Measurements from ENCODE around the gene FXR2. TPM values are rescaled to one million over a fixed set of nuclear protein-coding genes. Genes with fewer than 3 reads are reported as not detected.

Gene FXR2
- polyA plus RNA-seq, 5 donors, result 33.0 to 43.8 (median 38.6) TPM

GRCh38 chr17:7555320-7555948 lies 59.3 kb downstream of the FXR2 start:
- no peak for DNase-seq

DNA sequence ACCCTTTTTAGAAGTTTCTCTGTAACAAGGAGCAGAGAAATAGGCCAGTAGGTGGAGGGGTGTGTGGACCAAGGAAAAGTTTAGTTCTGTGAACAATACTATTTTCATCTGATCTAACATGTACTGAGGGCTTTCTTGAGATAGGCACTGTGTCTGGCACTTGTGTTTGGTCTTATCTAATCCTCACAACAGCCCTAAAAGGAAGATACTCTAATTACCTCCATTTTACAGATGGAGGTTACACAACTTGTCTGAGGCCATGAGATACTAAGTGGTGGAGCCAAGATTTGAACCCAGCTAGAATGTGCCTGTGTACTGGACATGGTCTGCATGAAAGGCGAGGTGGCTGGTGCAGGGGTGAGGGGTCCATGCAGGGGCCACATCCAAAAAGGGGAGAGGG lies 61.3 kb downstream of the FXR2 start:
- DNase-seq, result no peak

- DNase-seq, result no peak
Observed at GRCh38 chr17:7552621-7553051, 62.1 kb downstream of the FXR2 start.

- no peak for DNase-seq
Observed at GRCh38 chr17:7551396-7551795, 63.3 kb downstream of the FXR2 start.

DNA sequence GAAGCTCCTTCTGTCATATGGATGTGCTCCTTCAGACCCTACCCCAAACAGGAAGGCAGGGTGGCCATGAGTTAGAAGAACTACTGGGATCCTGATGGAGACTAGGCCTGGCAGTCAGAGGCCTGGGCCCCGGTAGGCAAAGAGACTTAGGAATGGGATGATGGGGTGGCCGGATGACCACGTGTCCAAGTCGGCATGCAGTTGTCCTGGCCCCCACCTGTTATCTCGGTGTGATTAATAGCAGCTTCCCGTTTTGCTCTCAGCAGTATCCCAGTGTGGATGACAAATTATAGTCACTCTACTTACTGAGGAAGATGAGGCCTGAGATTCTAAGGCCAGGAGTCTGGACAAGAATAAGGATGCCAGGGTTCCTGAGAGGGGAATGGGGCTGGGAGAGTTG lies 64.4 kb downstream of the FXR2 start:
- DNase-seq, result no peak

DNA sequence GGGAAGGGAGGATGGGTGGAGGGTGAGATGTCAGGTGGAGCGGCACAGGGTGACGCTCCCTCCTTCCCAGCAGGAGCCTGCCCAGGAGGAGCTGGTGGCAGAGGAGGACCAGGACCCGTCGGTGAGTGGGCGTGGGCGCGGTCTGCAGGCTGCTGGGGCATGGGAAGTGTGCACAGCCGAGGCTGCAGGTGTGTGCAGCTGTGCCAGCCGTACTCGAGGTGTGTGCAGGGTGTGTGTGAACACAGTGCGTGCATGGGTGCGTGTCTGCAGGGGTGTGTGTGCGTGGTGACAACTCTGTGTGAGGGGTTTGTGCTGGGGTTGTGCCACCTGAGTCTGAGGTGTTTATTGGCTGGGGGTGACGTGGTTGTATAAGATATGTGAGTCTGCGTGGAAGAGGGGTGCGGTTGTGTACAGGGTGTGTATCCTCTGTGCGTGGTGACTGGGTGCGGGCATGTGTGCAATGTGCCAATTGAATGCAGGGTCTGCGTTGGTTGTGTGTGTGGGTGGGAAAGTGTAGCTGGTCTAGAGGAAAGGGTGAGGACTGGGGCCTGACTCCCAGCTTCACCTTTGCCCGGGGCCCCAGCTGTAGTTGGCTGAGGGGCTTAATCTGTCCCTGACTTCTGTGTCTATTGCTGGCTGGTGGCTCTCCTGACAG lies 65.2 kb downstream of the FXR2 start:
- DNase-seq, result no peak

DNA sequence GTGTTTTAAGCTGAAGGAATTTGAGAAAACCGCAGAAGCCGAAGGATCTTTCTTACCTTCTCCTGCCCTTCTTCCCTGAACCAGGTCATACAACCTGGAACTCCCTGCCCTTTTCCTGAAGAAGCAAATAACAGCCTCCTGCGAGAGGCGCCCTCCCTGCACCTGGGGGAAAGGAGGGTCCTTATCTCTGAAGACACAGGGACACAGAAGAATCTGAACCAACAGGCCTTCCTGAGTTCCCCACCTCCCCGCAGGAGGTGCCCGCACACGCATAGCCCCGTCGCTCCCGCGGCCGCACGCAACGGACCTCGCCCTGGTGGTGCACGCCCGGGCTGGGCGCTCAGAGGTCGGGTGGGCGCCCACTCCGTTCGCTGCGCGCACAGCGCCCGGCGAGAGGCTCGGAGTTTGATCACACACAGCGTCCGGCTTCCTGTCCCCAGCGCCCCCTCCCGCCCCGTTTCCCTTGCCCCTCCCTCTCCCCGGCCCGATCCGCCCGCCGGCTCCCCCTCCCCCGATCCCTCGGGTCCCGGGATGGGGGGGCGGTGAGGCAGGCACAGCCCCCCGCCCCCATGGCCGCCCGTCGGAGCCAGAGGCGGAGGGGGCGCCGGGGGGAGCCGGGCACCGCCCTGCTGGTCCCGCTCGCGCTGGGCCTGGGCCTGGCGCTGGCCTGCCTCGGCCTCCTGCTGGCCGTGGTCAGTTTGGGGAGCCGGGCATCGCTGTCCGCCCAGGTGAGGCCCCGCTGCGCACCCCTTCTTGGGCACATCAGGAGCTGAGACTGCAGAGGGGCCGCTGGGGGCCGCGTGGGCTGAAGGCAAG lies 65.9 kb downstream of the FXR2 start, which contains the start of gene TNFSF12:
Gene TNFSF12 (plus strand): TSS at position 474 of the 816 bp plus-strand sequence. CDS start 96 bp downstream, at position 570.
- DNase-seq, result peak in 1 of 2 donors; percentile 54

GRCh38 chr17:7544911-7545310 lies 69.8 kb downstream of the FXR2 start:
- DNase-seq, result no peak

Other genes with a start within 250 kb of the FXR2 start
- gene TNK1, start 233.8 kb downstream of the FXR2 start, polyA plus RNA-seq (ENCODE audit: insufficient read depth in 1 of 5, insufficient read length in 5 of 5, low replicate concordance in 1 of 5), result 1 to 10 TPM; 5.1 to 6.8 (median 6.7) TPM
- 10 to 100 TPM; 39.3 to 74.6 (median 57.6) TPM for gene PLSCR3, start 220.4 kb downstream of the FXR2 start, polyA plus RNA-seq (ENCODE audit: insufficient read depth in 1 of 5, insufficient read length in 5 of 5, low replicate concordance in 1 of 5)
- 10 to 100 TPM; 67.5 to 86.1 (median 74.5) TPM for gene TMEM256, start 210.8 kb downstream of the FXR2 start, polyA plus RNA-seq (ENCODE audit: insufficient read depth in 1 of 5, insufficient read length in 5 of 5, low replicate concordance in 1 of 5)
- gene NLGN2, start 207.1 kb downstream of the FXR2 start, polyA plus RNA-seq (ENCODE audit: insufficient read depth in 1 of 5, insufficient read length in 5 of 5, low replicate concordance in 1 of 5), result 10 to 100 TPM; 22.6 to 36.3 (median 31.7) TPM
- gene SPEM1, start 194.6 kb downstream of the FXR2 start, polyA plus RNA-seq (ENCODE audit: insufficient read depth in 1 of 5, insufficient read length in 5 of 5, low replicate concordance in 1 of 5), result not detected
- not detected for gene SPEM2, start 189.3 kb downstream of the FXR2 start, polyA plus RNA-seq (ENCODE audit: insufficient read depth in 1 of 5, insufficient read length in 5 of 5, low replicate concordance in 1 of 5)
- not detected for gene SPEM3, start 186.0 kb downstream of the FXR2 start, polyA plus RNA-seq (ENCODE audit: insufficient read depth in 1 of 5, insufficient read length in 5 of 5, low replicate concordance in 1 of 5)
- 1 to 10 TPM; 2.1 to 3.2 (median 2.4) TPM for gene TMEM102, start 179.5 kb downstream of the FXR2 start, polyA plus RNA-seq (ENCODE audit: insufficient read depth in 1 of 5, insufficient read length in 5 of 5, low replicate concordance in 1 of 5)
- gene FGF11, start 175.4 kb downstream of the FXR2 start, polyA plus RNA-seq (ENCODE audit: insufficient read depth in 1 of 5, insufficient read length in 5 of 5, low replicate concordance in 1 of 5), result 1 to 10 TPM; 1.4 to 2.5 (median 1.9) TPM
- gene CHRNB1, start 169.8 kb downstream of the FXR2 start, polyA plus RNA-seq (ENCODE audit: insufficient read depth in 1 of 5, insufficient read length in 5 of 5, low replicate concordance in 1 of 5), result 10 to 100 TPM in 3 of 5 donors, 1 to 10 TPM in 2; 9.0 to 14.8 (median 10.5) TPM
- gene ZBTB4, start 135.3 kb downstream of the FXR2 start, polyA plus RNA-seq (ENCODE audit: insufficient read depth in 1 of 5, insufficient read length in 5 of 5, low replicate concordance in 1 of 5), result 10 to 100 TPM; 36.6 to 52.9 (median 43.8) TPM
- under 1 TPM; 0.15 to 0.40 (median 0.35) TPM for gene SLC35G6, start 133.5 kb downstream of the FXR2 start, polyA plus RNA-seq (ENCODE audit: insufficient read depth in 1 of 5, insufficient read length in 5 of 5, low replicate concordance in 1 of 5)
- 100 to 1,000 TPM in 1 of 5 donors, 10 to 100 TPM in 4; 79.6 to 127 (median 89.6) TPM for gene POLR2A, start 130.5 kb downstream of the FXR2 start, polyA plus RNA-seq (ENCODE audit: insufficient read depth in 1 of 5, insufficient read length in 5 of 5, low replicate concordance in 1 of 5)
- gene TNFSF12, start 65.8 kb downstream of the FXR2 start, polyA plus RNA-seq (ENCODE audit: insufficient read depth in 1 of 5, insufficient read length in 5 of 5, low replicate concordance in 1 of 5), result 10 to 100 TPM; 20.1 to 40.5 (median 31.3) TPM
- gene TNFSF13, start 56.1 kb downstream of the FXR2 start, polyA plus RNA-seq (ENCODE audit: insufficient read depth in 1 of 5, insufficient read length in 5 of 5, low replicate concordance in 1 of 5), result 10 to 100 TPM; 16.2 to 23.2 (median 17.2) TPM
- 10 to 100 TPM; 61.1 to 72.4 (median 70.5) TPM for gene SENP3, start 53.0 kb downstream of the FXR2 start, polyA plus RNA-seq (ENCODE audit: insufficient read depth in 1 of 5, insufficient read length in 5 of 5, low replicate concordance in 1 of 5)
- gene CD68, start 35.3 kb downstream of the FXR2 start, polyA plus RNA-seq (ENCODE audit: insufficient read depth in 1 of 5, insufficient read length in 5 of 5, low replicate concordance in 1 of 5), result 10 to 100 TPM; 30.7 to 40.7 (median 32.3) TPM
- 10 to 100 TPM; 83.2 to 98.1 (median 93.5) TPM for gene MPDU1, start 31.0 kb downstream of the FXR2 start, polyA plus RNA-seq (ENCODE audit: insufficient read depth in 1 of 5, insufficient read length in 5 of 5, low replicate concordance in 1 of 5)
- 1 to 10 TPM; 1.4 to 2.5 (median 1.8) TPM for gene SOX15, start 24.8 kb downstream of the FXR2 start, polyA plus RNA-seq (ENCODE audit: insufficient read depth in 1 of 5, insufficient read length in 5 of 5, low replicate concordance in 1 of 5)
- gene SAT2, start 12.9 kb upstream of the FXR2 start, polyA plus RNA-seq (ENCODE audit: insufficient read depth in 1 of 5, insufficient read length in 5 of 5, low replicate concordance in 1 of 5), result 10 to 100 TPM; 70.6 to 93.8 (median 86.2) TPM
- 1 to 10 TPM; 1.1 to 2.0 (median 1.2) TPM for gene SHBG, start 15.2 kb upstream of the FXR2 start, polyA plus RNA-seq (ENCODE audit: insufficient read depth in 1 of 5, insufficient read length in 5 of 5, low replicate concordance in 1 of 5)
- 10 to 100 TPM; 20.5 to 31.5 (median 25.5) TPM for gene ATP1B2, start 36.0 kb upstream of the FXR2 start, polyA plus RNA-seq (ENCODE audit: insufficient read depth in 1 of 5, insufficient read length in 5 of 5, low replicate concordance in 1 of 5)
- gene TP53, start 72.6 kb upstream of the FXR2 start, polyA plus RNA-seq (ENCODE audit: insufficient read depth in 1 of 5, insufficient read length in 5 of 5, low replicate concordance in 1 of 5), result 10 to 100 TPM; 68.9 to 88.2 (median 78.4) TPM
- 10 to 100 TPM; 10.3 to 17.5 (median 13.3) TPM for gene WRAP53, start 73.6 kb upstream of the FXR2 start, polyA plus RNA-seq (ENCODE audit: insufficient read depth in 1 of 5, insufficient read length in 5 of 5, low replicate concordance in 1 of 5)
- 10 to 100 TPM; 28.2 to 37.8 (median 32.1) TPM for gene EFNB3, start 90.3 kb upstream of the FXR2 start, polyA plus RNA-seq (ENCODE audit: insufficient read depth in 1 of 5, insufficient read length in 5 of 5, low replicate concordance in 1 of 5)
- gene DNAH2, start 102.8 kb upstream of the FXR2 start, polyA plus RNA-seq (ENCODE audit: insufficient read depth in 1 of 5, insufficient read length in 5 of 5, low replicate concordance in 1 of 5), result 1 to 10 TPM; 1.1 to 3.8 (median 2.1) TPM
- 10 to 100 TPM; 15.1 to 28.6 (median 25.7) TPM for gene KDM6B, start 219.3 kb upstream of the FXR2 start, polyA plus RNA-seq (ENCODE audit: insufficient read depth in 1 of 5, insufficient read length in 5 of 5, low replicate concordance in 1 of 5)
- 10 to 100 TPM; 12.5 to 23.6 (median 16.0) TPM for gene TMEM88, start 240.2 kb upstream of the FXR2 start, polyA plus RNA-seq (ENCODE audit: insufficient read depth in 1 of 5, insufficient read length in 5 of 5, low replicate concordance in 1 of 5)
- gene NAA38, start 242.7 kb upstream of the FXR2 start, polyA plus RNA-seq (ENCODE audit: insufficient read depth in 1 of 5, insufficient read length in 5 of 5, low replicate concordance in 1 of 5), result 100 to 1,000 TPM in 1 of 5 donors, 10 to 100 TPM in 4; 58.2 to 121 (median 71.0) TPM
- gene CYB5D1, start 243.1 kb upstream of the FXR2 start, polyA plus RNA-seq (ENCODE audit: insufficient read depth in 1 of 5, insufficient read length in 5 of 5, low replicate concordance in 1 of 5), result 10 to 100 TPM; 18.7 to 22.7 (median 19.6) TPM

All from right lung (tissue), 5 donors.